ENCODE data around the gene KCNG1. TPM values are rescaled to one million over a fixed set of nuclear protein-coding genes. Genes with fewer than 3 reads are reported as not detected.

Gene KCNG1
- total and polyA plus RNA-seq, 2 of the 8 experiments (the other 6 are each of a cell fraction or from before 2014, with no cell fraction given), result 16.0 to 18.0 TPM

GRCh38 chr20:51037532-51038115 lies 14.7 kb upstream of the KCNG1 start:
- no peak overlapping the region for H3K27ac ChIP-seq (ENCODE audit: low read depth, low read length)
- TF ChIP-seq CHD1 (IDR thresholded peaks at IDR 0.05; ENCODE audit: low read depth, low read length) (no peak), NRF1 (IDR thresholded peaks at IDR 0.05; ENCODE audit: low read depth, low read length) (no peak), SRF (IDR thresholded peaks at IDR 0.05; ENCODE audit: low read depth, low read length) (no peak), ZNF274 (IDR thresholded peaks at IDR 0.05; ENCODE audit: borderline replicate concordance, extremely low read depth, low read length) (no peak), SUZ12 (IDR thresholded peaks at IDR 0.05; ENCODE audit: low read length) (no peak)
- H3K27me3 ChIP-seq (replicated peaks in 1 of 4; ENCODE audit: control insufficient read depth in 3 of 4, extremely low read depth in 1 of 4, insufficient read depth in 3 of 4, low read length in 3 of 4), result no peaks in the 10 kb centered on the region; a peak in 2 of 7 replicates
- H3K9ac ChIP-seq (replicated peaks in 1 of 4; ENCODE audit: extremely low read depth in 1 of 4, low read depth in 3 of 4, low read length in 3 of 4), result no peak overlapping the region
- H3K4me3 ChIP-seq (ENCODE audit: extremely low read depth in 1 of 4, insufficient read depth in 2 of 4, low read depth in 3 of 4, low read length in 4 of 4), result no peak overlapping the region
- H3K9me3 ChIP-seq (ENCODE audit: insufficient read depth in 2 of 2, low read depth in 1 of 2, low read length in 1 of 2), result no peaks in the 10 kb centered on the region
- H3K4me1 ChIP-seq (replicated peaks in 1 of 4; ENCODE audit: control insufficient read depth in 3 of 4, insufficient read depth in 4 of 4, low read length in 3 of 4), result peaks cover 0 to 2% (median 0%) of the 10 kb centered on the region in 4 experiments; a peak in 1 of 7 replicates
- no peaks in the 10 kb centered on the region for H3K79me1 ChIP-seq (ENCODE audit: low read depth, low read length)
- ChIA-PET CTCF (ENCODE audit: partially characterized antibody) (interaction anchor here (0.7 to 1.8 kb wide), 6 partner anchors 9 to 50 kb away, joined by 3 to 9 read pairs (median 4); no protein-coding TSS in a partner anchor), POLR2A (ENCODE audit: partially characterized antibody) (interaction anchor here (1.2 kb wide), 1 partner anchor 14 kb away, joined by 3 read pairs; no protein-coding TSS in a partner anchor)
- H2AK5ac ChIP-seq (ENCODE audit: low read depth, low read length), result no peak overlapping the region
- no peak overlapping the region for H3K56ac ChIP-seq (replicated peaks; ENCODE audit: insufficient read length, low read depth, low read length)
- no peaks in the 10 kb centered on the region; the same call in 1 of the 2 replicates for H3K23me2 ChIP-seq (ENCODE audit: low read depth, low read length)
- H4K5ac ChIP-seq (ENCODE audit: insufficient read length, low read depth, low read length), result no peak overlapping the region
- H2BK15ac ChIP-seq (ENCODE audit: low read length), result no peak overlapping the region
- DNase-seq (ENCODE audit: low read depth in 1 of 2, low spot score in 2 of 2) (no peak), FAIRE-seq (no peak)
- no peak overlapping the region for H2BK20ac ChIP-seq (ENCODE audit: low read length)
- H4K8ac ChIP-seq (ENCODE audit: extremely low read depth, insufficient read depth, low read length), result no peak overlapping the region
- H4K91ac ChIP-seq (replicated peaks; ENCODE audit: insufficient read length, low read length), result no peak overlapping the region
- WGBS, 2 experiments (ENCODE audit: extremely low coverage in 1 of 2, insufficient coverage in 1 of 2, insufficient read length in 1 of 2, insufficient replicate concordance in 2 of 2, low coverage in 1 of 2, low lambda C conversion rate in 2 of 2, missing lambda C conversion rate in 1 of 2), result 93% methylated on average over 14 of the region's 14 CpGs; no CpG with 5 or more reads in 1 of the 2 experiments
- H2BK120ac ChIP-seq (replicated peaks; ENCODE audit: low read depth, low read length), result no peak overlapping the region
- H3K23ac ChIP-seq (ENCODE audit: insufficient read length), result no peak overlapping the region
- no peak overlapping the region for H3K4me2 ChIP-seq (ENCODE audit: insufficient read depth in 1 of 2, low read depth in 2 of 2, low read length in 2 of 2)
- H3K18ac ChIP-seq (ENCODE audit: extremely low read depth, low read length), result no peak overlapping the region
- H3K4ac ChIP-seq (replicated peaks; ENCODE audit: insufficient read length, low read depth, low read length), result no peak overlapping the region
- no peak overlapping the region for H2BK5ac ChIP-seq (ENCODE audit: low read depth, low read length)
- no peak overlapping the region for H3K14ac ChIP-seq (ENCODE audit: insufficient read length)
- H2AFZ ChIP-seq (ENCODE audit: low read length), result no peak overlapping the region
- H3K36me3 ChIP-seq (ENCODE audit: control insufficient read depth in 2 of 4, insufficient read depth in 4 of 4, low read length in 3 of 4), result no peaks in the 10 kb centered on the region
- H4K20me1 ChIP-seq (replicated peaks in 1 of 2; ENCODE audit: control insufficient read depth in 1 of 2, insufficient read depth in 2 of 2, low read length in 2 of 2), result no peaks in the 10 kb centered on the region
- H3K79me2 ChIP-seq (ENCODE audit: control insufficient read depth in 1 of 2, insufficient read depth in 2 of 2, low read length in 2 of 2), result no peaks in the 10 kb centered on the region
- no peak overlapping the region for H2BK12ac ChIP-seq (ENCODE audit: low read depth, low read length)

All from H1 (cell line).